Neutrophil (primary cell): Measurements from ENCODE around the gene ATP8B4.

Experiments used
- H3K27ac ChIP-seq: fragments of 200-600 bp; sonication (generic); 2 replicates; pipeline ENCODE4 v1.5.1; 2016; ENCODE audit warnings: mild to moderate bottlenecking, moderate library complexity
- H3K27me3 ChIP-seq: fragments of 200-600 bp; sonication (generic); 2 replicates; pipeline ENCODE4 v1.6.0; 2016; ENCODE audit warnings: mild to moderate bottlenecking
- H3K36me3 ChIP-seq: fragments of 200-600 bp; sonication (generic); 2 replicates; pipeline ENCODE4 v1.5.1; 2017
- H3K4me1 ChIP-seq, 2 experiments: fragments of 200-600 bp in 1 of 2; sonication (generic) in 1 of 2; 1 replicate in 1 of 2; 2 replicates in 1 of 2; pipeline versions ENCODE4 v1.5.1 to v1.6.1; 2013 to 2016; ENCODE audit warnings: low read depth in 1 of 2, low read length in 1 of 2, mild to moderate bottlenecking in 1 of 2, moderate library complexity in 1 of 2; ENCODE audit not compliant: control insufficient read depth in 1 of 2, insufficient read depth in 1 of 2
- H3K4me3 ChIP-seq, 2 experiments: fragments of 200-600 bp in 1 of 2; sonication (generic) in 1 of 2; 1 replicate in 1 of 2; 2 replicates in 1 of 2; pipeline ENCODE4 v1.5.1; 2013 to 2016; ENCODE audit warnings: low read depth in 1 of 2, low read length in 1 of 2, mild to moderate bottlenecking in 1 of 2, moderate library complexity in 1 of 2
- H3K9me3 ChIP-seq: fragments of 200-600 bp; sonication (generic); 2 replicates; pipeline ENCODE4 v1.5.1; 2016
- CTCF ChIP-seq: fragments of 200-600 bp; sonication (generic); IDR thresholded peaks from 2 replicates; pipeline ENCODE4 v1.5.1; 2016; ENCODE audit warnings: antibody characterized with exemption

The ATP8B4 gene

DNA sequence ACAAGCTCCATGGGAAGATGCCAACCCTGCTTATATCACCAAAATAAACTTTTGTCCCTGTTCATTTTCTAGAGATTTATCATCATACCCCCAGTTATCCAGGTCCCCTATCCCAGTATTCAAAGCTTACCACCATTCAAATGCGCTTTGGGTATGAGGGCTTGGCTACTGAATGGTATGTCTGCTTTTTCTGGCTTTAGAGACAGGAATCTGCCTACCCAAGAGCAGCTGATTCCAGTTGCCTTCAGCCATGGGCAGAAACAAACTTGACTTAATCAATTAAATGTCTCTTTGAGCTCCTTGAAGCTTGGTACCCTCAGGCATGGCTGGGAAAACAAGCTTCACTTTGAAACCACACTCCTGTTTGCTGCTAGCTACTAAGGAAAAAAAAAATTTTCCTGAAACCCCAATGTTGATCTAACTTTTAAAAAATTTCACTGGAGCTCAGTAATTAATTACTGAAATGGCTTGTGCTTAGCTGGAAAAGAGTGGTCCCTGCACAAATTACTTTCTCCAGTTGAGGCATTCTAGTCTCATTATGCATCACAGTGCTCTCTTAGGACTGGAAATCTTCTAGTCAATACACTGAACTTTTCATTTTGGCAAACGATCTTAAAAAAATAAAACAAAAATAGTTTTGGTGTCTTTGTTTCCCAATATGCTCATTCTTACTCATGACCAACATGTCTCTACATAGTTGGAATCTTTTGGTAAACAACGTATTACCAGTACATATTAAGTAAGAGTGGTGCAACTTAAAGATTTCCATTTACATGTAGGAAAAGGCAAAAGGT lies 255.4 kb downstream of the ATP8B4 start:
- H3K9me3 ChIP-seq = no peaks in the 10 kb centered on the region
- no peaks in the 10 kb centered on the region for H3K27me3 ChIP-seq
- H3K4me3 ChIP-seq = no peak overlapping the region
- H3K36me3 ChIP-seq = peaks cover 86% of the 10 kb centered on the region
- no peak overlapping the region for H3K27ac ChIP-seq
- no peaks in the 10 kb centered on the region for H3K4me1 ChIP-seq
- TF ChIP-seq CTCF = no peak

GRCh38 chr15:49860101-49860500 lies 258.9 kb downstream of the ATP8B4 start:
- H3K36me3 ChIP-seq = peaks cover 87% of the 10 kb centered on the region
- no peak overlapping the region for H3K27ac ChIP-seq
- H3K4me1 ChIP-seq = peaks cover 12 to 13% of the 10 kb centered on the region in 2 experiments
- H3K4me3 ChIP-seq = no peak overlapping the region
- H3K27me3 ChIP-seq = no peaks in the 10 kb centered on the region
- no peak for TF ChIP-seq CTCF
- H3K9me3 ChIP-seq = no peaks in the 10 kb centered on the region

DNA sequence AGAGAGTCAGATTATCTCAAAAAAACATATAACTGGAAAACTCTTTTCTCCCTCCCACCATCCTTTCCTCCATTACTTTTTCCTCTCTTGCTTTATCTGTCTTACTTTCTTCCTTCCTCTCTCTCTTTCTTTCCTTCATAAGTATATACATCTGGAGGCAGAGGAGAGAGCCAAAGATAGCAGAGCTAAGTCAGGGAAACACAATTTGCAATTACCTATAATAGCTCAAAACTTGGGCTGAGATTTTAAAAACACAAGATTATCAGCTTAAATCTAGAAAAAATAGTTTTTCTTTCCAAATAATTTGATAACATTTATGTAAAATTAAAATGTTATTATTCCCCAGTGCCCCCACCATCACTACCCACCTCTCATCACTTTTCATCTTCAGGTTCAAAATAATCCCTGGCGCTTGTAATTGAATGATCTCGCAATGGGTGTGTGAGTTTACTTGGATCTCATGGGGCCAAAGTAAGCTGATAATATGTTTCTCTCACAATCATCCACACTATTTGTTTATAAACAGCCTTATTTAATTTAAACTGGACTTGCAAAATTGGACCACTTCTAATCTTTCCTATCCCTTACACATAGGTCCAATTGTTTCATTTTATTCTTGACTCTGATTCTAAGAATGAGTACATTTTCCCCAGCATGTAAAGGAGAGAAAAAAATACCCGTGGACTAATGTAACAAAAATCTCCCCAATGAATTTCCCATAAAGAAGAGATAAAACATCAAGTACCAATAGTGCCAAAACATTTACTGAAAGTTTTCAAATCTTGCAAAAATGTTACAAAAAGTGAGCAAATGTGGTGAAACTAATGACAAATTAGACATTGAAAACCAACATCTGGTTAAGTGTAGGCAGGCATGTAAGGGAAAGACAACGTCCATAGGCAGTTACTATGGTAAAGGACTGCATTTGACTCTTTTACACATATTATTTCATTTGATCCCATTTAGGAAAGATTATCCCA lies 261.2 kb downstream of the ATP8B4 start:
- Histone ChIP-seq H3K9me3 (no peaks in the 10 kb centered on the region), H3K4me1 (peaks cover 12 to 13% of the 10 kb centered on the region in 2 experiments), H3K4me3 (no peak overlapping the region), H3K27me3 (no peaks in the 10 kb centered on the region), H3K36me3 (peaks cover 84% of the 10 kb centered on the region), H3K27ac (peak overlapping the region; percentile 41)
- no peak for TF ChIP-seq CTCF

DNA sequence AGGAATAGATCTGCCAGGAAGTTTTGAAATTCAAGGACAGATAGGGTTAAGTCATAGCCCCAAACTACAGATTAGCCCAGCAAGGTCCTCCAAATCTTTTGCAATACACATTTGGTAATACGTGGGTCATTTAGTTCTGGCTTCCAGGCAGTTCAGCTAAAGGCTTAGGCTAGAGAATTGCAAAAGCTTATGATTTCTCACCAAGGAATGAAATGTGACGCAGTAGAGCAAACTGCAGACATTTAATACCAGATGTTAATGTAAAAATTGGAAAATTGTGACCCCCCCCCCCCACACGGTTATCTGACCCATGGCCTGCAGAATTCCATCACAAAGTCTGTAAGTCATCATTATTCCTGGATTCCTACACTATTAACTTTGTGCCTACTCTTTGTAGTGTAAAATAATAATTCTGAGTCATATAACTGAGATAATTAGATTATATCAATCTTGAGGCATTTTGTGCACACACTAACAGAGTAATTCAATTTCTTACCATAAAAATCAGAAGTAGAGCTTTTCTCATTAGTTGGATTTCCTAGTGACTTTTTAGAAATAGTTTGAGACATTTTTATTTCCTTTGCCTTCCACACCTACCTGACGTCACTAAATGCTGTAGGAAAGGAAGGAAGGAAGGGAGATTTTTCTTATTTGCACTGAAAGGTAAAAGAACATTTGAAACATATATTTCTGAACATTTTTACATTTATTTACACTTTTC lies 263.0 kb downstream of the ATP8B4 start:
- Histone ChIP-seq H3K4me3 (no peak overlapping the region), H3K36me3 (peaks cover 78% of the 10 kb centered on the region), H3K27ac (peak overlapping the region; percentile 41), H3K27me3 (no peaks in the 10 kb centered on the region), H3K9me3 (no peaks in the 10 kb centered on the region), H3K4me1 (peaks cover 12 to 13% of the 10 kb centered on the region in 2 experiments)
- TF ChIP-seq CTCF = no peak

DNA sequence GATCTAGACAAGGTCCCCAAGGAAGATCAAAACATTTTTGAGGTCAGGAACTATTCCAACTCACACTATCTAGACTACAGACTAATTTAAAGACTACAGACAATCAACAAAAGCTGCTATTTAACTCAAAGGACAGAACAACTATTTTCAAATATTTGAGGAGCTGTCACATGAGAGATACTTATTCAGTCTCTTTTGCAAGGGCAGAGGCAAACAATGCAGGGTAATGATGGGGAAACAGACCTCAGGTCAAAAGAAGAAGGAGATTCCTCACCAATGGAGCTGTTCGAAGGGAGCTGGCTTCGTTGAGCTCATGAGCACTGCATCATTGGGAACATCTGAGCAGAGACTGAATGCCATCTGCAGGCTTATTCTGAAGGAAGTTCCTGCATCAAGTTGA lies 266.3 kb downstream of the ATP8B4 start:
- Histone ChIP-seq H3K27me3 (no peaks in the 10 kb centered on the region), H3K9me3 (no peaks in the 10 kb centered on the region), H3K4me3 (no peak overlapping the region), H3K4me1 (peaks cover 12 to 13% of the 10 kb centered on the region in 2 experiments), H3K36me3 (peaks cover 55% of the 10 kb centered on the region), H3K27ac (peak overlapping the region; percentile 11)
- no peak for TF ChIP-seq CTCF
